Panc1 (cell line): ENCODE data around the gene GPR158. TPM values are rescaled to one million over a fixed set of nuclear protein-coding genes. Genes with fewer than 3 reads are reported as not detected.
A peak's percentile ranks its signal among the peaks of the same experiment; 100 is the strongest.

Experiments
- ATAC-seq: fragments of 200-7000 bp; cut with Tn5 transposase; 2 replicates; pipeline ENCODE4 v1.9.1; 2020; ENCODE audit warnings: mild to moderate bottlenecking, moderate library complexity
- BruUV-seq: library from RNA; stranded (reverse); fragments of 400-500 nt; replicated peaks from 2 replicates; lab custom pipeline; 2021; lab: Mats Ljungman, UMichigan
- CTCF ChIA-PET: fragments of 300-600 bp; sonication (Branson Sonifier 250); formaldehyde crosslinking; loops from one replicate; lab custom pipeline; 2022; ENCODE audit warnings: antibody characterized with exemption; lab: Charles Lee
- POLR2A ChIA-PET: fragments of 300-600 bp; sonication (Branson Sonifier 250); formaldehyde crosslinking; loops from one replicate; lab custom pipeline; 2022; ENCODE audit warnings: antibody characterized with exemption; lab: Charles Lee
- DNase-seq: peaks from one replicate; pipeline ENCODE4 v3.0.0-alpha.2; 2010; ENCODE audit warnings: low read depth, low spot score
- H3K27ac ChIP-seq: 2 replicates; pipeline ENCODE4 v1.5.1; 2011; ENCODE audit warnings: mild to moderate bottlenecking, low read length, inconsistent platforms
- H3K27me3 ChIP-seq: fragments of 200-500 bp; sonication (Bioruptor generic); 2 replicates; pipeline ENCODE4 v1.6.0; 2014; ENCODE audit warnings: low read length, inconsistent platforms; ENCODE audit not compliant: control insufficient read depth, insufficient read depth
- H3K36me3 ChIP-seq: fragments of 200-500 bp; sonication (Bioruptor generic); 2 replicates; pipeline ENCODE4 v1.5.1; 2014; ENCODE audit warnings: inconsistent platforms, mild to moderate bottlenecking, low read length, moderate library complexity; ENCODE audit not compliant: control insufficient read depth, insufficient read depth
- H3K4me1 ChIP-seq: 2 replicates; pipeline ENCODE4 v1.5.1; 2011; ENCODE audit warnings: inconsistent platforms, mild to moderate bottlenecking, low read length, moderate library complexity; ENCODE audit not compliant: control insufficient read depth, insufficient read depth
- H3K4me3 ChIP-seq, 2 experiments: 2 replicates each; pipeline ENCODE4 v1.5.1; 2011 to 2012; ENCODE audit warnings: low read depth in 2 of 2, low read length in 2 of 2, mild to moderate bottlenecking in 2 of 2, inconsistent platforms in 1 of 2, moderate library complexity in 1 of 2
- H3K9me3 ChIP-seq: fragments of 200-500 bp; sonication (Bioruptor generic); 2 replicates; pipeline ENCODE4 v1.5.1; 2014; ENCODE audit warnings: low read depth, mild to moderate bottlenecking, inconsistent platforms, low read length, moderate library complexity; ENCODE audit not compliant: control insufficient read depth, insufficient read depth
- POLR2AphosphoS5 ChIP-seq: IDR thresholded peaks from 2 replicates; pipeline ENCODE4 v1.6.1; 2012; ENCODE audit warnings: mild to moderate bottlenecking, low read depth, low read length, moderate library complexity
- SIN3A ChIP-seq: IDR thresholded peaks from 2 replicates; pipeline ENCODE4 v1.6.1; 2012; ENCODE audit warnings: low read depth, mild to moderate bottlenecking, low read length, moderate library complexity, borderline replicate concordance; ENCODE audit not compliant: insufficient read depth
- TCF7L2 ChIP-seq: IDR thresholded peaks from 2 replicates; pipeline ENCODE4 v1.6.1; 2011; ENCODE audit warnings: mild to moderate bottlenecking, low read depth, low read length, inconsistent platforms
- in situ Hi-C: cut with HindIII; loops from 2 replicates; pipeline ENCODE4 v1.10.0; 2016; ENCODE audit warnings: low sequenced_read_pairs, low pct_unique_long_range_greater_than_20kb
- intact Hi-C: fragments of 100-400 bp; cut with micrococcal nuclease; formaldehyde crosslinking; loops from one replicate; pipeline ENCODE4 v1.10.0; 2022; ENCODE audit not compliant: unreplicated experiment
- total RNA-seq: library from RNA; stranded (reverse); gene quantifications from one replicate; pipeline ENCODE4 v1.2.1, GENCODE V29; 2021; ENCODE audit not compliant: unreplicated experiment
- TF ChIP-seq, protein P1 (sequence below): fragments of 450-650 bp; IDR thresholded peaks from 2 replicates; pipeline ENCODE4 v1.5.1; 2017; ENCODE audit warnings: mild to moderate bottlenecking
- TF ChIP-seq, protein P2 (sequence below), 2 experiments: IDR thresholded peaks; 2 replicates each; pipeline ENCODE4 v1.6.1; 2011 to 2012; ENCODE audit warnings: low read depth in 2 of 2, control low read depth in 1 of 2, low read length in 1 of 2, mild to moderate bottlenecking in 1 of 2, moderate library complexity in 1 of 2; ENCODE audit not compliant: insufficient read depth in 1 of 2

Gene GPR158
- total RNA-seq, 1 experiment from 2014 or later, result 0.64 TPM

DNA sequence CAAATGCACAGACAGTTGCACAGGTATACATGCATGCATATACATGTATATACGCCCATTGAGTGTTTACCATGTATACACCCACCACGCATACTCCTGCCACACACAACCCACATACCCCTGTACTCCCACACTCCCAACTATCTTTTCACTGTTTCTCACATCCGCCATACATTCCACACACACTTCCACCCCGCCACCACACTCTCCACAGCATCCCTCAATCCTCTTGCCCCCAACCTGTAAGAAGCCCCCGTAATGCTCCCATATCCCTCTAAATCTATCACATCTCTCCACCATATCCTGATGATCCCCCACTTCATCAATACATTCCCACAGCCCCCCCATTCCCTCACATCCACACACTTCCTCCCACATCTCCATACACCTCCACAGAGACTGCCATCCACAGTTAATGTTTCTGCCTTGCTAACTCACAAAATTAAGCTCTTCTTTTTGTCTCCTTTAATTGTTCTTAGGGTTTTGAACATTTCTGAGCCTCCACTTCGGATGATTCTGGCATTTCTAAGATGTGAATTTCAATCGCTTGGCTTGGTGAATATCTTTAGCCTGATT lies 47.4 kb downstream of the GPR158 start:
- TF ChIP-seq, protein P1, sequence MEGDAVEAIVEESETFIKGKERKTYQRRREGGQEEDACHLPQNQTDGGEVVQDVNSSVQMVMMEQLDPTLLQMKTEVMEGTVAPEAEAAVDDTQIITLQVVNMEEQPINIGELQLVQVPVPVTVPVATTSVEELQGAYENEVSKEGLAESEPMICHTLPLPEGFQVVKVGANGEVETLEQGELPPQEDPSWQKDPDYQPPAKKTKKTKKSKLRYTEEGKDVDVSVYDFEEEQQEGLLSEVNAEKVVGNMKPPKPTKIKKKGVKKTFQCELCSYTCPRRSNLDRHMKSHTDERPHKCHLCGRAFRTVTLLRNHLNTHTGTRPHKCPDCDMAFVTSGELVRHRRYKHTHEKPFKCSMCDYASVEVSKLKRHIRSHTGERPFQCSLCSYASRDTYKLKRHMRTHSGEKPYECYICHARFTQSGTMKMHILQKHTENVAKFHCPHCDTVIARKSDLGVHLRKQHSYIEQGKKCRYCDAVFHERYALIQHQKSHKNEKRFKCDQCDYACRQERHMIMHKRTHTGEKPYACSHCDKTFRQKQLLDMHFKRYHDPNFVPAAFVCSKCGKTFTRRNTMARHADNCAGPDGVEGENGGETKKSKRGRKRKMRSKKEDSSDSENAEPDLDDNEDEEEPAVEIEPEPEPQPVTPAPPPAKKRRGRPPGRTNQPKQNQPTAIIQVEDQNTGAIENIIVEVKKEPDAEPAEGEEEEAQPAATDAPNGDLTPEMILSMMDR, result no peak
- TF ChIP-seq POLR2AphosphoS5 (no peak), TCF7L2 (no peak), SIN3A (no peak)
- TF ChIP-seq, protein P2, sequence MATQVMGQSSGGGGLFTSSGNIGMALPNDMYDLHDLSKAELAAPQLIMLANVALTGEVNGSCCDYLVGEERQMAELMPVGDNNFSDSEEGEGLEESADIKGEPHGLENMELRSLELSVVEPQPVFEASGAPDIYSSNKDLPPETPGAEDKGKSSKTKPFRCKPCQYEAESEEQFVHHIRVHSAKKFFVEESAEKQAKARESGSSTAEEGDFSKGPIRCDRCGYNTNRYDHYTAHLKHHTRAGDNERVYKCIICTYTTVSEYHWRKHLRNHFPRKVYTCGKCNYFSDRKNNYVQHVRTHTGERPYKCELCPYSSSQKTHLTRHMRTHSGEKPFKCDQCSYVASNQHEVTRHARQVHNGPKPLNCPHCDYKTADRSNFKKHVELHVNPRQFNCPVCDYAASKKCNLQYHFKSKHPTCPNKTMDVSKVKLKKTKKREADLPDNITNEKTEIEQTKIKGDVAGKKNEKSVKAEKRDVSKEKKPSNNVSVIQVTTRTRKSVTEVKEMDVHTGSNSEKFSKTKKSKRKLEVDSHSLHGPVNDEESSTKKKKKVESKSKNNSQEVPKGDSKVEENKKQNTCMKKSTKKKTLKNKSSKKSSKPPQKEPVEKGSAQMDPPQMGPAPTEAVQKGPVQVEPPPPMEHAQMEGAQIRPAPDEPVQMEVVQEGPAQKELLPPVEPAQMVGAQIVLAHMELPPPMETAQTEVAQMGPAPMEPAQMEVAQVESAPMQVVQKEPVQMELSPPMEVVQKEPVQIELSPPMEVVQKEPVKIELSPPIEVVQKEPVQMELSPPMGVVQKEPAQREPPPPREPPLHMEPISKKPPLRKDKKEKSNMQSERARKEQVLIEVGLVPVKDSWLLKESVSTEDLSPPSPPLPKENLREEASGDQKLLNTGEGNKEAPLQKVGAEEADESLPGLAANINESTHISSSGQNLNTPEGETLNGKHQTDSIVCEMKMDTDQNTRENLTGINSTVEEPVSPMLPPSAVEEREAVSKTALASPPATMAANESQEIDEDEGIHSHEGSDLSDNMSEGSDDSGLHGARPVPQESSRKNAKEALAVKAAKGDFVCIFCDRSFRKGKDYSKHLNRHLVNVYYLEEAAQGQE (IDR thresholded peaks at IDR 0.05; ENCODE audit: insufficient read depth in 1 of 2, low read depth in 2 of 2, low read length in 1 of 2), result no peak
- no peaks in the 10 kb centered on the region for H3K36me3 ChIP-seq
- POLR2A ChIA-PET, result no interaction called here
- H3K27me3 ChIP-seq, result no peaks in the 10 kb centered on the region
- intact Hi-C loops, result no loop called here
- BruUV-seq, result no TSS peak
- H3K4me3 ChIP-seq, result no peak overlapping the region
- ATAC-seq, result no peak
- no peaks in the 10 kb centered on the region for H3K9me3 ChIP-seq
- DNase-seq, result no peak
- H3K4me1 ChIP-seq, result no peaks in the 10 kb centered on the region
- in situ Hi-C loops, result no loop called here
- CTCF ChIA-PET, result no interaction called here
- no peak overlapping the region for H3K27ac ChIP-seq

DNA sequence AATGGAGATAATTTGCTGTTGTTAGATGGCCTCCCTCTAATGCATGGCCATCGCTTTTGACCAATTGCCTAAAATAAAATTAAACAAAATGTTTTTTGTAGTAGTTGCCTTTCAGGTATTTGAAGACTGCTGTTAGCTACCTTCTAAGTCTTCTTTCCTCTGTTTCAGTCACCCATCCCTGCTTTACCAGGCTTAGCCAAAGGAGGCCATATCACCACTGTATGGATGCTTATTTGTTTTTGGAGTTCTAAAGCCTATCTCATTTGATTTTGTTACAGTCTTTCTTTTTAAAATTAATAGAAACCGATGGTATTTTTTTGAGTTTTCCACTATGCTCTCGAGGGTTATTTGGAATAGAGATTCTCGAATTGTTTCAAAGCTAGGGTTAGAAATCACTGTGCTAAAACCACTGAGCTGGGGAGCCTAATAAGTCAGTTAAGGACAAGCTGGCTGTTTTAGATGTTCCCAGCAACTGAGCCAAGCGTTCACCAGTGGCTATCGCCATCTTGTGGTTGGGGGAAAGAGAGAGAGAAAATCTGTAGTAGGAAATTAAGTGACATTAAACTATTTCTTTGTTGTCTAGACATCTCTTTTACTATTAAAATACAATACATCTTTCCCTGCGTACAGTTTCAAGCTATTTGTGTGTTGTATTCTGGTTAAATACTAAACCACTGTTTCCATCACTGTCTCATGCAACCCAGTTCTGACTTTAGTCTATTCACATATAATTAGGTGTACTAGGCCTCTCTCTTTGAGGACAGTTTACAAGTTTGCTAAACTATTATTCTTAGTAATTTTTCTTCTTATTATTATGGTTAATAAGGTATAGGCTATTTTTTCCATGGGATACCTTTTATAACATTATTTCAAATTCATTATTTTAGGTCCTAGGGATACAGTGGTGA lies 52.2 kb downstream of the GPR158 start:
- ATAC-seq, result no peak; the same call in 1 of the 2 replicates
- POLR2A ChIA-PET, result no interaction called here

More for the DNA sequence above, 52.2 kb downstream of the GPR158 start:
- H3K27ac ChIP-seq, result no peak overlapping the region
- H3K36me3 ChIP-seq, result no peaks in the 10 kb centered on the region
- in situ Hi-C loops, result no loop called here
- H3K4me3 ChIP-seq, result no peak overlapping the region
- H3K27me3 ChIP-seq, result no peaks in the 10 kb centered on the region
- intact Hi-C loops, result loop anchor here (2.0 kb wide), 1 partner anchor 114 kb away; no protein-coding TSS in a partner anchor
- CTCF ChIA-PET, result interaction anchor here (1.0 kb wide), 1 partner anchor 113 kb away, joined by 3 read pairs; no protein-coding TSS in a partner anchor
- no TSS peak for BruUV-seq
- TF ChIP-seq SIN3A (no peak), TCF7L2 (no peak), POLR2AphosphoS5 (no peak)
- TF ChIP-seq, protein P2 (IDR thresholded peaks at IDR 0.05; ENCODE audit: insufficient read depth in 1 of 2, low read depth in 2 of 2, low read length in 1 of 2), result no peak
- TF ChIP-seq, protein P1, result peak; percentile 77
- H3K4me1 ChIP-seq, result no peaks in the 10 kb centered on the region
- no peaks in the 10 kb centered on the region for H3K9me3 ChIP-seq
- DNase-seq, result peak; percentile 7
